GM10266 (cell line): ENCODE data around the gene EPHB1.

Experiments used
- DNase-seq: peaks from one replicate; pipeline ENCODE4 v3.0.0; 2012; ENCODE audit errors: extremely low spot score
- CTCF ChIP-seq: IDR thresholded peaks from 2 replicates; pipeline ENCODE4 v1.5.1; 2012; ENCODE audit warnings: mild to moderate bottlenecking, low read depth; ENCODE audit not compliant: control insufficient read depth, insufficient read depth; ENCODE audit errors: missing control alignments

EPHB1 gene

GRCh38 chr3:134852893-134853351, 57.9 kb downstream of the EPHB1 start:
- peak; percentile 47 for DNase-seq
- TF ChIP-seq CTCF = peak; percentile 31

GRCh38 chr3:134854254-134854653, 59.2 kb downstream of the EPHB1 start:
- DNase-seq = no peak
- TF ChIP-seq CTCF = no peak

GRCh38 chr3:134857356-134857755, 62.3 kb downstream of the EPHB1 start:
- TF ChIP-seq CTCF = no peak
- no peak for DNase-seq

GRCh38 chr3:134857776-134858362, 62.8 kb downstream of the EPHB1 start:
- TF ChIP-seq CTCF = no peak
- DNase-seq = no peak

GRCh38 chr3:134858441-134859035, 63.5 kb downstream of the EPHB1 start:
- DNase-seq = no peak
- TF ChIP-seq CTCF = no peak

- TF ChIP-seq CTCF = no peak
- no peak for DNase-seq
Measured at GRCh38 chr3:134859341-134859740, 64.3 kb downstream of the EPHB1 start.

- no peak for DNase-seq
- TF ChIP-seq CTCF = no peak
Measured at GRCh38 chr3:134860141-134860540, 65.1 kb downstream of the EPHB1 start.
